SKM-1 treated with dmso at 0.1 percent for 144 hours (cell line): ENCODE results near the gene TCF4.
A peak's percentile ranks its signal among the peaks of the same experiment; 100 is the strongest.

Experiments used
- DNase-seq: peaks from one replicate; lab custom pipeline; 2025; ENCODE audit not compliant: unreplicated experiment; lab: John Stamatoyannopoulos, UW

Gene TCF4

DNA sequence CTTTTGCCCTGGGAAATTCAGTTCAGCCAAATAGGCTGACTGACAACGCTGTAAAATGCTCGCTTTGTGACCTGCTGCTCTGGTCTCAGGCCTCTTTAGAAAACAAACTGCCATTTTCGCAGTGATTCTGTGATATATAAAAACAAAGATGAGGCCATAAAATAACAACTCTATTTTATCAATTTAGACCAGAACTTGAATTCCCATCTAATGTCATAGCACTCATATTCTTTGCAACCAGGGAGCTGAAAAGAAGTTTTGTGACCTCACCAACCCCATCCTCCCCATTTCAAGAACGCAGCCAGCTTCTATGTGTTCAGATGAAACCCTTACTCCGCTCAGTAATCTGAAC is 40.3 kb downstream of the TCF4 start:
- no peak for DNase-seq

DNA sequence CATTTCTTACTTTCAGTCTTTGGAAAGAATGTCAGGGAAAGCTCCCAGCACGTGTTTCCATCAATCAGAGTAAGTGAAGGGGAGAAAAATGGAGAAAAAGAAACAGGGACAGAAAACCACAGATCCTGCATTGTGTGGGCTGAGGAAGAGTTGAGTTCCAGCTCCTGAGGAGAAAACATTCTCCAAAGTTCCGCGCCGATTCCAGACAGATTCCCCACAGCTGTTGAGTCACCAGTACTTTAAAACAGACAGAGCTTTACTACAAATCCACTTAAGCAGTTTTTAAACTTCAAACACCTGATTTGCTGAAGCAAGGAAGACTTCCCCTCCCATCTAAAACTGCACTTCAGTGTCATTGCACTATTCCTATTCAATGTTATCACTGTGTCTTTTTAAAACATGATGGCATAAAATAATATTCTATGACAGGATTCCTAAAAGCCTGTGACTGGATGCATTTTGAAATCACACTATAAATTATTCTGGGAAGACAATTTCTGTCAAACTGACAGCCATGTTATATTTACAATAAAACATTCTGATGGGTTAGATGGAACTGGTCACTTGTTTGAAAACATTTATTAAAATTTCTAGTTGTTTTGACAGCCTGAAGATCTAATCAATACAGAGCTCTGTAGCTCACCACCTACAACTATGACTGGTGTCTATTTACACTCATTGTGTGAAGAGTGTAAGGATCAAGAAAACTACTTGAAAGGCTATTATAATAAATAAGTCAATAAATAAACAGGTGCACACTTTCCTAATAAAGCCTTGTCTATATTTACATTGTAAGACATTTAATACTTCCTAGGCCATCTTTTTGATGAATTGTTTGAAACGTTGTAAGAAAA is 40.9 kb downstream of the TCF4 start:
- DNase-seq = no peak

DNA sequence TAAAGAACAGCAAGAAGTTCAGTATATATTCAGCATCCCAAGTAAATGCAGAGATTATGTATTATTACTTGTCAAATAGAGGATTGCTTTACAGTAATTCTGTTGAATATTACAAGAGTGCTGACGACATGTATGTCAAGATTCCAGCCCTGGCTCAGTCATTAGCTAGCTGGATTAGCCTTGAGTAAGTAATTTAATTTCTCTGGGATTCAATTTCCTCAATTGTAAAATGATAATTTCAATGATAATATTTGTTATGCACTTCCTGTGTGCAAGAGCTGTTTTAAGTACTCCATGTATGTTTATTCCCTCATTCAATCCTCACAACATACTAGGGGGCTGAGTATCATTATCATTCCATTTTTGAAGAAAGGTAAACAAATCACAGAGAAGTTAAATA is 44.0 kb downstream of the TCF4 start:
- DNase-seq = no peak

GRCh38 chr18:55543130-55543704 is 44.8 kb downstream of the TCF4 start:
- no peak for DNase-seq

GRCh38 chr18:55541571-55541970 is 46.4 kb downstream of the TCF4 start:
- no peak for DNase-seq

DNA sequence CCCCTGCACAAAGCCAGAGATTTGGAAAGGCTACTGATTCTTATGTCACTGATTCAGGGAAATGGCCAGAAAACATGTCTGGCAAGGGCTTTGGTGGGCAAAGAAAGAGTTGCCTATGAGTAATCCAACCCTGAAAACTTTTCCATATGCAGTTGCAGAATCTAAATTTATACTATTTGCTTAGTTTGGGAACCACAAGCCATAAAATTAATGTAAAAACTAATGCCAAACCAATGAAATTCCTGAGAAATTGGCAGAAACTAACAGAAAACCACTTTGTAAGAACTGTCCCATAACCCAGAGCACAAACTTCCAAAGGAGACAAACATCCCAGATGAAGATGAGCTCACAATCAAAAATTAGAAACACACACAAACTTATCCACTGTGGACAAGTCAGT is 48.8 kb downstream of the TCF4 start:
- no peak for DNase-seq

DNA sequence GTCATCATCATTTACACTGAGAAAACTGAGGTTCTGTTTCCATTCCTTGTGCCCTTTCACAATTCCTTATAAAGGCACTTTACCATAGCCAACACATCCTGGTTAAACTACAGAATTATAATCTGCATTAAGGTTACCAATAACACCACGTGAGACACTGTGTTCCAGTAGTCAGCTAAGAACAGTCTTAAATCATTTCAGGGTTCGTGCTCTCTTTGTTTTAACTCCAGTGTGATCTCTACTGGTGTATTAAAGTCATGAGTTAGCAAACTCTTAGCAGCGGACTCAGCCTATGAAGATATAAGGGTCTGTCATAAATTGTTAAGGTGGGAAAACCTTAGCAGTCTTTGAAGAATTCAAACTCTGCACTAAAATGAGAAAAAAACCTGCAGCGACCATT is 53.0 kb downstream of the TCF4 start:
- DNase-seq = no peak

DNA sequence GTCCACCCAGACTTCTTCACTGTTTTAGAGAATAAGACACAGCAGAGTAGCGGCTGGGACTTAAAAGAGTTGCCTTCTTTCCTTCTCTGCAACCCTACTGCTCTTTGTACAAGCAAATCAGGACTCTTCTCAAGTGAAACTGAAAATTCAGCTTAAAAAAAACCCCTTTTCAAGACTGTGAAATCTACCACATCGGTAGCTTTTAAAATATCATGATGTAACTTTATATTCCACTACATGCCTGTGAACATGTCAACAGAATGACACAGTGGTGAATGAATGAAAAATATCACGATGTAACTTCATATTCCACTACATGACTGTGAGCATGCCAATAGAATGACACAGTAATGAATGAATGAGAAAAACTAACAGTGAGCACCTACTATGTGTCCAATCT is 53.4 kb downstream of the TCF4 start:
- no peak for DNase-seq

DNA sequence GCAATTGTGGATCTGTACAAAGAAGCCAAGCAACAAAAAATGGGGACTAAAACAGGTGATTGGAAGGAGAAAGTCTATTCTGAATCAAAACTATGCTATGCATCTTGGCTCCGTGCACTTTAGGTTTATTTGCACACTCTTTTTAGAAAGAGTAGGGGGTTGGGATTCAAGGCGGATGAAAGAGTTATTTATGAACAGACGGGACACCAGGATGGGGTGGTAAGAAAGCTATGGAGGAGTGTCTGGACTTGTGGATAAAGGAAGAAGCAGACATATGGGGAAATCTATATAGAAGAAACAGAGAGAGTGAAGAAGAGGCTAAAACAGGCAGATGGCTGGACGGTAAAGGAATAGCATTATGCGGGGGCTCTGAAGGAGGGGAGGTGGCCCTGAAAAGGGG is 57.8 kb downstream of the TCF4 start:
- DNase-seq = no peak

GRCh38 chr18:55529581-55529980 is 58.4 kb downstream of the TCF4 start:
- no peak for DNase-seq

DNA sequence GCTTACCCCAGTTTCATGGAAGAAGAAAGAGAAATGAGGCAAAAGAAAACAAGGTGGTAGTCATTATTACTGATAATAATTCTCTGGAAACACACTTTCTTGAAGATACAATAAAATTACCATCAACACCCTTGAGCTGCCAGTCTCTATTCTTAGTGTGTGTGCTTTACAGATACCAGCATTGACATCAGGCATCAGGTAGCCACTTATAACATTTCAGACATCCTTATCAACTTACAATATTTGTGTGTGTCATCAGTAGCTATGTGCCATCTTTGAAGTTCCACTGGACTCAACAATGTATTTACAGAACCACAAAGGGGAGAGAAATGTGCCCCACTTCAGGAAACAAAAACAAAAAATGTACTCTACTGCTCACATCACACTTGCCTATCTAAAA is 62.1 kb downstream of the TCF4 start:
- DNase-seq = no peak

- DNase-seq = no peak
These were observed 63.5 kb downstream of the TCF4 start for GRCh38 chr18:55524353-55525073.

- DNase-seq = no peak
These were observed 65.0 kb downstream of the TCF4 start for GRCh38 chr18:55523001-55523400.

DNA sequence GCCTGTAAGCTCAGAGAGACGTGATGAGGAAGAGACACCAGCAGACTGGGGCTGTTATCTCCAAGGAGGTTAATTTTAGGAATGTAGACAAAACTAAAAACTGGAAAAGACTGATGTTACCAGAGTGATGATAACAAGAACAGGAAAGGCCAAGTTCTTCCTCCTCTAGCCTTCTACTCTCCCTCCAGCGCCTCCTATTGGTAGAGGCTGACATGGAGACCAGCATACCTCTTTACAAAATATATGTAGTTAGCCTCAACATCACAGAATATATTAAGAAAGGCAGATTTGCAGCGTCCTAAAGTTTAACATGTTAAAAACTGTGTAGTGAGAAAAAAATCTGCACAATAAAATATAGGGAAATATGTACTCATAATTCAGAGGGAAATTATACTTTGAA is 66.0 kb downstream of the TCF4 start:
- peak; percentile 9 for DNase-seq

DNA sequence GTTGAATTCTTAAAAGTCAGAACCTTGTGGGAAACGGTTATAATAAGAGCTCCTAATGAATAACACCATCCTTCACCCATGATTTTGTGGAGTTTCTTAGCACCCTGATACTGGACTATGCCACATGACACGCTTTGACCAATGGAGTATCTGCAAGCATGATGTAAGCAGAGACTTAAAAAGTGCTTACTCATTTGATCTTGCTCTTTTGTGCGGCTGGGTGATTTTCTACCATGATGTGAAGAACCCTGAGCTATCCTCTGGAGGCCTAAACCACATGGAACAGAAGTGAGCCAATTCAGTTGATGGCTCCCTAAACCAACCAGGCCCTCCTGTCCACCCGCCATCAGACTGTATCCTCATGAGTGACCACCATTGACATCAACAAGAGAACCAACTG is 70.9 kb downstream of the TCF4 start:
- DNase-seq = no peak

DNA sequence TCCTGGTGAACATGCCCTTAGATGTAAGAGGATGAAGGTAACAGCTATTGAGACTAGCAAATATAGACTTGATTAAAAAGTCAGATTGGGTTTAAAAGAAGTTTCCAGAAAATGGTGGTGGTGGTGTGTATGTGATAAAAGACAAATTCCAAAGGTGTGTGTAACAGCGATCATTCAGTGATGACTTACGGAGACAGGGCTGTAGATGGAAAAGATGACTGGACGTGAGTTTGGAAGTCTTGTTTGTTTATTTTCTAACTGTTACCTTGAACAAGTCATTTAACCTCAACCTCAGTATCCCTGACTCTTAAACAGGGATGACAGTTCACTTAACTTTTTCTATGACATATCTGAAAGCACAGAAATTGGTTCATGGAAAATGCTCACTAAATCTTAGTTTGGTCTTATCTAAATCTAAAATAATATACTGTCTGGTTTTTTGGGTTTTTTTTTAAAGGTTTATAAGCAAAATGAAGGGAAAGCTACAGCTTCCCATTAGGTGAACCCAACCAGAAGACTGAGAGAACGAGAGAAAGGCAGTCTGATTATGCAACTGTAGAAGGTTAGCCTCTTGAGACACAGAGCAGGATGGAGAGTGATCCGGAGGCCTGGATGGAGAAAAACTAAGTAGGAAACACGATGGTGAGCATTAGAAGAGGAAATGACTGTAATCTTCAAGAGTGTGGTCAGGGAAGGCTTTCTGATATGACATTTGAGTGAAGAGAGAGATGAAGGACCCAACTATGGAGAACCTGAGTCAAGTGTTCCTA is 71.9 kb downstream of the TCF4 start:
- DNase-seq = peak; percentile 24

- DNase-seq = no peak
These were observed 72.8 kb downstream of the TCF4 start for GRCh38 chr18:55515214-55515613.

- no peak for DNase-seq
These were observed 74.8 kb downstream of the TCF4 start for GRCh38 chr18:55513161-55513560.

DNA sequence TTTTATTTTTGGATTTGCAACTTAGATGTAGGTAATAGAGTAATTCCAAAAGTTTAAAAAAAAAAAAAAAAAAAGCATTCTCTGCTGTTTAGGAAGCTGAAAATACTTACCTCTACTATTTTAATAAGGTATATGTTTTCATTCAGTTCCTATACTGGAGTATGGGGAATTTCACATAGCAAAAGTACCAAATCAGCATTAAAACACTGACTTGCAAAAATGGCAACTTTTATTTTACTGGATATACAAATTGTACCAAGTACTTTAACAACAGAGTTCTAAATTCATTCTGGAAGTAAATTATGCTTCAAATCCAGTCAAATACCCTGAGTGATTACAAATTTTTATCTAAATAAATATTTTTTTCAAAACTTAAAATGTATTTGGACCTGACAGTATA is 76.7 kb downstream of the TCF4 start:
- DNase-seq = no peak

GRCh38 chr18:55510809-55511208 is 77.2 kb downstream of the TCF4 start:
- no peak for DNase-seq

- no peak for DNase-seq
These were observed 78.2 kb downstream of the TCF4 start for GRCh38 chr18:55509631-55510324.
